ENCODE measurements around the gene ZNF302. TPM values are rescaled to one million over a fixed set of nuclear protein-coding genes. Genes with fewer than 3 reads are reported as not detected.

Gene ZNF302
- total RNA-seq, result 4.4 and 7.1 TPM in 2 replicates

DNA sequence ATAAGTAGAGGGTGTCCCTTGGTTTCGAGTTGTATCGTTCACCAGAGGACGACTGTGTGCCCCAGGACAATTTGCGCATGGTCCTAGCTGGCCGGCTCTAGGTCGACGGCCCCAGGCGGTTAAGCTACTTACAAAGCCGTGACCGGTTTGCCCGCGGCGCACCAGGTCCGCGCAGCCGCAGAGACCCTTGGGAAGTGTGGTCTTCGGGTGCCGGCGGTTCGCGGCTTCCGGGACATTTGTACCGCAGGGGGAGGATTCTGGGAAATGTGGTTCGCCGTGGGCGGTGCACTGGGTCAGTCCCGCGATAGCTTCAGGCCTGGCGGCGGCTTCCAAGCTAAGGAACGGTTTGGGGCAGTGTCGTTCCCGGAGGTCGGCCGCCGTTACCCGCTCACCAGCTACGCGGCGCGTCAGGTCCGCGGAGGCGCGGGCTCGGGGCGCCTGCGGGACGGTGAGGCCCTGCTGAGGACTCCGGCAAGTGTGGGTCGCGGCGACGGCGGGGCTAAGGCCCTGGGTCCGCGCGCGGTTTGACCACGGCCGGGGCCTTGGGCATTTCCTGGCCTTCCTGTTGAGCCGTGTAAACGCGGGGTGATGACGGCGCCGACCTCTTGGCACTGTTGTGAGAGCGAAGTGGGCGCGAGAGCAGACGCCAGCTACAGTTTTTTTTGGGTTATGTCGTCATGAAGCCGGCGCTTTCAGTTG lies at the start of gene ZNF302:
Gene ZNF302 (plus strand): TSS at position 293 of the 699 bp plus-strand sequence. CDS start 1,127 bp downstream, outside the sequence.

DNA sequence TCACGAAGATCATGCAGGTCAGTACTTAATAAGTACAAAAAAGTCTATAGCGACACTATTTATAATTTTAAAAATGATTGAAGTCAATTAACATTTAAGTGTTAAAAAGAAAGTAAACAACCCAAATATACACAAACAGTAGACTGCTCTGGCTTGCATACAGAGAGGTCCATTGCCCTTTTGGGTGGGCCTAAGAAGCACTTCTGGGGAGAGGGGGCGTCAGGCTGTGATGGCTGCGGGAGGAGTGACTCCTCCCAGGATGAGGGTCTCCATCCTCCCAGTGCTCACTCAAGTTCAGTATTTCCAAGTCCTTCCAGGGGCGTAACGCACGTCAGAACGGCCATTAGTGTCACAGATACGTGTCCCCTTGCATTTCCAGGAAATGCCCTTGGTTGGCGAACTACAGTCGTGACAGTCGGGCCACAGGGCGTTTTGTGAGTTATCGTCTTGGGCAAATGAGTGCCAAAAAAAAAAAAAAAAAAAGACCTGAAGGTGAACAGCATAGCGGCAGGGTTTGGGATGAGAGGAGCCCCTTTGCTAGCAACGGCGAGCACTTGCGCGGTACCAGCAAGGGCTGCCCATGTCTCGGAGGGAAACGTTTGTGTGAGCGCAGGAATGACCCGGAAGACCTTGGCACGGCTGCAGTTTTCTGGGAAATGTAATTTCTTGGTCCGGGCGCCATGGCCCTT lies 637 bp upstream of the ZNF302 start, which contains the start of gene SCGB2B2:
Gene SCGB2B2 (minus strand): TSS at position 463 of the 689 bp plus-strand sequence. CDS start 82,596 bp downstream, outside the sequence.

DNA sequence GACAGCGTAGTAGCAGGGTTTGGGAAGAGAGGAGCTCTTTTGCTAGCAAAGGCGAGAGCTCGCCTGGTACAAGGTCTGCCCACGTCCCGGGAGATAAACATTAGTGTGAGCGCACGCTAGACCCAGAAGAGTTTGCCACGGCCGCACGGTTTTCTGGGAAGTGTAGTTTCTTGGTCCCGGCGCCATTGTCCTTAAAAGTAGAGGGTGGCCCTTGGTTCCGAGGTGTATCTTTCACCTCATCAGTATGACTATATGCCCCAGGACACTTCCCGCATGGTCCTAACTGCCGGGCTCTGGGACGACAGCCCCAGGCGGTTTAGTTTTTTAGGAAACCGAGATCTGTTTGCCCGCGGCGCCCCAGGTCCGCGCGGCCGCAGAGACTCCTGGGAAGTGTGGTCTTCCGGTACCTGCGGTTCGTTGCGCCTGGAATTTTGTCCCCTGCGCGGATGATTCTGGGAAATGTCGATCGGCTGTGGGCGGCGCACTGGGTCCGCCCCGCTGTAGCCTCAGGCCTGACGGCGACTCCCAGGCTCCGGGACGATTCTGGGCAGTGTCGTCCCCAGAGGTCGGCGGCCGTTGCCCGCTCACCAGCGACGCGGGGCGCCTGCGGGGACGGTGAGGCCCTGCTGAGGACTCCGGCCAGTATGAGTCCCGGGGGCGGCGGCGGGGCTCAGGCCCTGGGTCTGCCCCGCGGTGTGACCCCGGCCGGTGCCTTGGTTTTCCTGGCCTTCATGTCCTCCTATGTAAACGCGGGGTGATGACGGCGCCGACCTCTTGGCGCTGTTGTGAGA lies 56.5 kb downstream of the ZNF302 start, which contains the start of gene ZNF181:
Gene ZNF181 (plus strand): TSS at position 498 of the 791 bp plus-strand sequence. CDS start 795 bp downstream, outside the sequence.

Other genes starting within 250 kb of the ZNF302 start
- 55.7 and 69.4 TPM in 2 replicates for gene UBA2, start 249.3 kb upstream of the ZNF302 start, total RNA-seq
- 21.5 and 36.4 TPM in 2 replicates for gene WTIP, start 195.9 kb upstream of the ZNF302 start, total RNA-seq
- 0.13 TPM in 1 of 2 replicates, not detected in the other for gene SCGB2B2, start 519 bp upstream of the ZNF302 start, total RNA-seq
- gene ZNF181, start 56.6 kb downstream of the ZNF302 start, total RNA-seq, result 4.7 and 10.8 TPM in 2 replicates
- 5.7 and 7.0 TPM in 2 replicates for gene ZNF599, start 95.5 kb downstream of the ZNF302 start, total RNA-seq
- 1.5 and 2.0 TPM in 2 replicates for gene ZNF30, start 249.2 kb downstream of the ZNF302 start, total RNA-seq

Measured in mesangial cell (primary cell).